ENCODE results near the gene REM1. TPM values are rescaled to one million over a fixed set of nuclear protein-coding genes. Genes with fewer than 3 reads are reported as not detected.

The REM1 gene
- 2.8 TPM for total RNA-seq

GRCh38 chr20:31474758-31475427 is at the start of gene REM1, which contains the start of gene DEFB124:
REM1 (plus strand) TSS chr20:31475288; CDS start chr20:31476446, 1,158 bp downstream.
DEFB124 (minus strand) TSS chr20:31475127; CDS start chr20:31473013, 2,114 bp downstream.

DNA sequence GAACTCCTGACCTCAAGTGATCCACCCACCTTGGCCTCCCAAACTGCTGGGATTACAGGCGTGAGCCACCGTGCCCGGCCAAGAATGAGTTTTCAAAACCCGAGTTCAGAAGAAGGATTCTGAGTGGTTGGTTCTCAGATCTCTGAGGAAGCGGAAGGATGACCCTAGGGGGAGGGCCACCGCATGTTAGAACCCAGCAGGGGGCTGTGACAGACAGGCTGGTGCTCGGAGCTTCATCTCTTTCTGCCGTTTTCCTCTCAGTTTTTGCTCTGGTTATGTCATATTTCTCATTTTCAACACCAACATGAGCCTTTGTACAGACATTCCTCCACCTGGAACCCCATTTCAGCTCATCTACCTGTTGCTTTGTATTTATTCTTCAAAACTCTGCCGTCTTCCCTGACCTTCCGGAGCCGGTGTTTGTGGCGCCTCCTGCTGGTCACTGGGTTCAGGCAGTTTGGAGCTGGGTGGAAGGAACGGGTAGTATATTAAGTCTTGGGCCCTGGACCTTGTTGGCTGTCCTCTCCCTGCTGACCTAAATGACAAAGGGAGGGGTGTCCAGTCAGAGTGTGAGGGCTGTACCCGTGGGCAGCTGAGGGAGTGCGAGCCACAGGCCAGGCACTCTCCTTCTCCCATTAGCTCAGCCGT is 35.0 kb upstream of the REM1 start, which contains the start of gene DEFB123:
TSS of gene DEFB123 (plus strand) at position 621 of the 648 bp plus-strand sequence. CDS start 67 bp downstream, outside the sequence.

GRCh38 chr20:31514154-31515071 is 39.3 kb downstream of the REM1 start, which contains the start of gene HM13:
HM13 (plus strand) TSS chr20:31514442; CDS start chr20:31514552, 110 bp downstream.

Other genes with a start within 250 kb of the REM1 start
- gene DEFB115, start 217.6 kb upstream of the REM1 start, total RNA-seq: not detected
- gene DEFB116, start 166.7 kb upstream of the REM1 start, total RNA-seq: not detected
- not detected for gene DEFB118, start 106.7 kb upstream of the REM1 start, total RNA-seq
- gene DEFB119, start 84.7 kb upstream of the REM1 start, total RNA-seq: not detected
- gene DEFB121, start 69.1 kb upstream of the REM1 start, total RNA-seq: not detected
- gene DEFB123, start 34.7 kb upstream of the REM1 start, total RNA-seq: not detected
- not detected for gene DEFB124, start 161 bp upstream of the REM1 start, total RNA-seq
- 79.2 TPM for gene HM13, start 39.2 kb downstream of the REM1 start, total RNA-seq
- gene ID1, start 130.0 kb downstream of the REM1 start, total RNA-seq: 748 TPM
- 4.5 TPM for gene COX4I2, start 162.6 kb downstream of the REM1 start, total RNA-seq
- gene BCL2L1, start 247.6 kb downstream of the REM1 start, total RNA-seq: 80.6 TPM

Data from metanephros (tissue), 1 donor.